Esophagus (tissue), 2 donors: ENCODE data around the gene SPO11. TPM values are rescaled to one million over a fixed set of nuclear protein-coding genes. Genes with fewer than 3 reads are reported as not detected.
"Not testable (repeated sequence)": the region's sequence is repeated elsewhere in the genome, so short reads cannot be mapped to it uniquely, and the experiment has no call there.

Source experiments
- H3K27ac ChIP-seq, 2 donors: one replicate each; pipeline ENCODE4 v1.5.1; 2013; ENCODE audit warnings: low read depth in 2 of 2, mild to moderate bottlenecking in 2 of 2, inconsistent platforms in 1 of 2, low read length in 1 of 2, moderate library complexity in 1 of 2
- H3K27me3 ChIP-seq, 2 donors: one replicate each; pipeline ENCODE4 v1.6.1; 2013; ENCODE audit warnings: low read length in 2 of 2, control low read depth in 1 of 2, mild to moderate bottlenecking in 1 of 2; ENCODE audit not compliant: insufficient read depth in 2 of 2, control insufficient read depth in 1 of 2
- H3K36me3 ChIP-seq, 2 donors: one replicate each; pipeline ENCODE4 v1.6.1; 2013; ENCODE audit warnings: low read length in 1 of 2; ENCODE audit not compliant: control insufficient read depth in 2 of 2, insufficient read depth in 2 of 2
- H3K4me1 ChIP-seq, 2 donors: one replicate each; pipeline ENCODE4 v1.6.1; 2013; ENCODE audit warnings: low read length in 1 of 2; ENCODE audit not compliant: control insufficient read depth in 2 of 2, insufficient read depth in 2 of 2
- H3K4me3 ChIP-seq, 2 donors: one replicate each; pipeline ENCODE4 v1.5.1; 2013; ENCODE audit warnings: low read length in 2 of 2, mild to moderate bottlenecking in 2 of 2, low read depth in 1 of 2, moderate library complexity in 1 of 2
- H3K9me3 ChIP-seq, 2 donors: one replicate each; pipeline ENCODE4 v1.6.1; 2013; ENCODE audit warnings: mild to moderate bottlenecking in 2 of 2, low read depth in 1 of 2, low read length in 1 of 2, moderate library complexity in 1 of 2; ENCODE audit not compliant: control insufficient read depth in 2 of 2, insufficient read depth in 1 of 2
- WGBS, 2 donors: extraction: QIAGEN DNeasy Blood & Tissue Kit; methylation state at CpG; one replicate each; pipeline ENCODE4 v1.1.7; 2013; 5-methylcytosine and 5-hydroxymethylcytosine counted together
- polyA plus RNA-seq, 2 donors: library from polyadenylated mRNA; stranded (reverse); fragments of 200-250 nt; gene quantifications; one replicate each; pipeline ENCODE4 v1.2.3, GENCODE V29; 2013
- donor health status: healthy with polysubstance abuse.
- donor health status: Bipolar disorder and iron deficiency.

SPO11 gene
- polyA plus RNA-seq, 2 donors = not detected

DNA sequence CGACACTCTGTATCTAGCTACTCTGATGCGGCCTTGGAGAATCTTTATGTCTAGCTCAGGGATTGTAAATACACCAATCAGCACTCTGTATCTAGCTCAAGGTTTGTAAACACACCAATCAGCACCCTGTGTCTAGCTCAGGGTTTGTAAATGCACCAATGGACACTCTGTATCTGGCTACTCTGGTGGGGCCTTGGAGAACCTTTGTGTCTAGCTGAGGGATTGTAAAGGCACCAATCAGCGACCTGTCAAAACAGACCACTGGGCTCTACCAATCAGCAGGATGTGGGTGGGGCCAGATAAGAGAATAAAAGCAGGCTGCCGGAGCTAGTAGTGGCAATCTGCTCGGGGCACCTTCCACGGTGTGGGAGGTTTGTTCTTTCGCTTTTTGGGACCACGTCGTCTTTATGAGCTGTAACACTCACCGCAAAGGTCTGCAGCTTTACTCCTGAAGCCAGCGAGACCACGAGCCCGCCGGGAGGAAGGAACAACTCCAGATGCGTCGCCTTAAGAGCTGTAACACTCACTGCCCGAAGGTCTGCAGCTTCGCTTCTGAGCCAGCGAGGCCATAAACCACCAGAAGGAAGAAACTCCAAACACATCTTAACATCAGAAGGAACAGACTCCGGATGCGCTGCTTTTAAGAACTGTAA, 19.4 kb downstream of the SPO11 start:
- not testable (repeated sequence) for H3K4me3 ChIP-seq, H3K36me3 ChIP-seq, H3K27ac ChIP-seq, H3K4me1 ChIP-seq, H3K27me3 ChIP-seq, H3K9me3 ChIP-seq
- WGBS, 2 donors = 90 to 91% methylated on average over 21 of the region's 21 CpGs

DNA sequence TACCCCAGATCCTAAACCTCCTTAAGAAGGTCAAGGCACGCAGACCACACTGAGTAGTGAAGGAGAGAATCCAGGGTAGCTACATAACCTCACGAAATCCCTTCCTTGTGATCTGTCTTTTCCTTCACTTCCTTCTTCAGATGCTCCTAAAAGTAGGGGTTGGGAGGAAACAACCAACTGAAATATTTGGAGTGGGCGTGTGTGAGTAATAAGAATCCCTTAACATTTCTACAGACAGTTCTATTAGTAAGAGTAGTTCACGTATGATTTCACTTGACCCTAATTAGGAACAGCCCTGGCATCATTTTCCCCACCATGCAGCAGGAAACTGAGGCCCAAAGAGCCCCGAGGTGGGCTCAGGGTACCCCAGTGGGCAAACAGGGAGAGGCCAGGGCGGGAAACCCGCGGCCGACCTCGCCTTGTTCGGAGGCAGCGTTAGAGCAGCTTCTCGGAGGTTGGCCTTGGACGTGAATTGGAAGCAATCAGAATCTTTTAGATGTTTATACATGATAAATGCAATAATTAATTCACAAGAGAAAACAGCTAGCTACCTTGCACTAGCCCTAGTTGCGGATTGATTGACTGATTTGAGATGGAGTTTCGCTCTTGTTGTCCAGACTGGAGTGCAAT, 20.6 kb downstream of the SPO11 start:
- H3K27me3 ChIP-seq = no peaks in the 10 kb centered on the region
- H3K9me3 ChIP-seq = no peaks in the 10 kb centered on the region
- no peak overlapping the region for H3K4me3 ChIP-seq
- no peak overlapping the region for H3K27ac ChIP-seq
- 78 to 82% methylated on average over 16 of the region's 16 CpGs for WGBS, 2 donors
- peaks cover 2 to 6% of the 10 kb centered on the region in 2 donors for H3K4me1 ChIP-seq
- H3K36me3 ChIP-seq = peaks cover 4 to 5% of the 10 kb centered on the region in 2 donors

DNA sequence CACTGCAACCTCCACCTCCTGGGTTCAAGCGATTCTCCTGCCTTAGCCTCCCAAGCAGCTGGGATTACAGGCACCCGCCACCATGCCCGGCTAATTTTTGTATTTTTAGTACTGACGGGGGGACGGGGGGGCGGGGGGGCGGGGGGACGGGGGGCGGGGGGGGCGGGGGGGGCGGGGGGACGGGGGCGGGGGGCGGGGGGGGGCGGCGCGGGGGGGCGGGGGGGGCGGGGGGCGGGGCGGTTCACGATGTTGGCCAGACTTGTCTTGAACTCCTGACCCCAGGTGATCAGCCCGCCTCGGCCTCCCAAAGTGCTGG, 21.1 kb downstream of the SPO11 start:
- 17 to 25% methylated on average over 6 to 12 of the region's 24 CpGs for WGBS, 2 donors
- H3K4me1 ChIP-seq, H3K27me3 ChIP-seq, H3K9me3 ChIP-seq, H3K36me3 ChIP-seq: not testable (repeated sequence)
- H3K27ac ChIP-seq = peak overlapping the region; percentile 80 to 95
- peak overlapping the region; percentile 98 for H3K4me3 ChIP-seq

DNA sequence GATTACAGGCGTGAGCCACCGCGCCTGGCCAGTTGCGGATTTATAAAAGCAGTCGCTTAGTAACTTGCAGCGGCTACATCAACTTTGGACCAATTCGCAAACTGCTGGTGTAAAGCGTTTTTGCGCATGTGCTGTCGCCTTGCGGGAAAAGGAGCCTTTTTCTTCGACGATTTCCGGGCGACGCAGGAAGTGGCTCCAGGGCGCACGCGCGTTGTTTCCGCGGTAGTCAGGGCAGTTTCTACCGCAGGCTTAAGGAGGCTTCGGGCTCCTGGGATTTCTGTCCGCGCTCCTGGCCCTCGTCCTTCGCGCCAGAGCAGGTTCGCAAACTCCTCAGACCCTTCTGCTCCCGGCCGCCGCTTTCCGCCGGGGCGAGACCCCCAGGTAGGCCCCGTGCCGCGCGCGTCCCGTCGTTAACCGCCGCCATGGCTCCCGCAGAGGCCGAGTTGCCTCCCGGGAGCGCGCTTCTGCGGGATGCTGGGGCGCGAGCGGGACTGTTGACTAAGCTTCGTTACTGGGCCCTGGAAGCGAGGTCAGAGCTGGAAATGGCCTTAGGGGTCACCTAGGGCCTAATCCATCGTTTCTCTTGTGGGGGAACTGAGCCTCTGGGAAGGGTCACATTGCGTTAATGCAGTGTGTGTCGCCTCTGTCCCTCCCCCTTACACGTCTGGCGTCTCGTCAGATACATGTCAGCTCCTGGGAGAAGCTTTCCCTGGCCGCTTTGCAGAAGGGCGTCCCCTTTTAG, 21.6 kb downstream of the SPO11 start, which contains the start of gene RAE1:
RAE1 (plus strand) TSS at position 214 of the 742 bp plus-strand sequence. CDS start 2,784 bp downstream, outside the sequence.
- H3K27me3 ChIP-seq = no peaks in the 10 kb centered on the region
- peaks cover 2 to 6% of the 10 kb centered on the region in 2 donors for H3K4me1 ChIP-seq
- WGBS, 2 donors = 0% methylated on average over 64 of the region's 64 CpGs
- no peaks in the 10 kb centered on the region for H3K9me3 ChIP-seq
- peaks cover 4 to 5% of the 10 kb centered on the region in 2 donors for H3K36me3 ChIP-seq
- H3K4me3 ChIP-seq = peak within 1 kb of the TSS; percentile 98
- H3K27ac ChIP-seq = peak within 1 kb of the TSS; percentile 80 to 95

DNA sequence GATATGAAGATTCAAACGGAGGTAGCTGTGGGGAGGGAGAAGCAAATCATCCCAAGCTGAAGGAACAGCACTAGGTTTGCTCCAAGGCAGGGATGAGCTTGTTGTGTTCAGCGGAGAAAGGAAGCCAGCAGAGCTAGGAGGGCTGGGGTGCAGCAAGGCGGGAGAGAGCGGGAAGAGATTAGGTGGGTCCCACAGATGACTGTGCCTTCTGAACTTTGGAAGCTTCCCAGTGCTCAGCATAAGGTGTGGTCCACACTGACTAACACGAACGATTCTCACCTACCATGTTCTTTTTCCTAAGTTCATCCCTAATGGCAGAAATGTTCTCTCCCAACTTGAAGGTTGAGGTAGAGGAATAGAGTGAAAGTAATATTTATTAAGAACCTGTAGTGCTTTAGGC, 22.7 kb downstream of the SPO11 start:
- peak overlapping the region in 1 of 2 donors; percentile 98 for H3K4me3 ChIP-seq
- 63% methylated on average over 6 of the region's 6 CpGs for WGBS, 2 donors

DNA sequence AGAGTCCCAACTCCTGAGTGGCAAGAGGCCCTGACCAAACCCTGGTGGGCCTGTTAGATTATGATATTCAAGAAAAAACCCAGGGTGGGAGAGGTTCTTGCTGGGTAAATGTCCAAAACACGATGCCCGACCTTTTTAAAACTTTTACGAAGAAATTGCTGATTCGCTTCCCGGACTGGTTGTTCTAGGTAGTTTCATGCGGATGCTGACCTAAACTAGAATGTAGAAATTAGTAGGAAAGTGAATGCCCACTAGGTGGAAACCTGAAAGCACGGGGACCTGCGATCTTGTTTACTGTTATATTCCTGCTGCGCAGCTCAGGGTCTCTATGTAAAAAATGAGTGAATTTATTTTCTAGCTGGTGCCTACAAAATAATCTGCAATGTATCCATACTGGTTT, 23.7 kb downstream of the SPO11 start:
- Histone ChIP-seq H3K4me3 (no peak overlapping the region), H3K9me3 (no peaks in the 10 kb centered on the region), H3K27me3 (no peaks in the 10 kb centered on the region), H3K4me1 (peaks cover 2 to 6% of the 10 kb centered on the region in 2 donors), H3K27ac (no peak overlapping the region), H3K36me3 (peaks cover 8 to 9% of the 10 kb centered on the region in 2 donors)
- WGBS, 2 donors = 89 to 93% methylated on average over 9 of the region's 9 CpGs

More for the DNA sequence above, 22.7 kb downstream of the SPO11 start:
- Histone ChIP-seq H3K27ac (peak overlapping the region in 1 of 2 donors; percentile 36), H3K9me3 (no peaks in the 10 kb centered on the region), H3K36me3 (peaks cover 8 to 9% of the 10 kb centered on the region in 2 donors), H3K4me1 (peaks cover 2 to 6% of the 10 kb centered on the region in 2 donors), H3K27me3 (no peaks in the 10 kb centered on the region)

DNA sequence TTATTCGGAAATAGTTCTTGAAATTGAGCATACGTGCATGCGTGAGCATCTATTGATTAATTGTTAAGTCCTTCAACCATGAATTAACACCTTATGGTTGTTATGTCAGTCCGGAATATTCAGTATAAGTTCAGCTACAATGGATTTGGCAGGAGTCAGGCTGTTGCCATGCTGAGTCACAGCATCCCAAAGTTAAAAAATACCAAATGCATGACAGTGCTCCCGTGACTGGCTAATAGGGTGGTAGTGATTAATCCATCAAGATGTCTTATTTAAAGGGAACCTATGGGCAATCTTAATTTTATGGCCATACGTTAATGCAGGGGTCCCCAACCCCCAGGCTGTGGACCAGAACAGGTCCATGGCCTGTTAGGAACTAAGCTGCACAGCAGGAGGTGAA, 31.9 kb downstream of the SPO11 start:
- Histone ChIP-seq H3K4me3 (no peak overlapping the region), H3K27me3 (no peaks in the 10 kb centered on the region), H3K9me3 (no peaks in the 10 kb centered on the region), H3K27ac (no peak overlapping the region), H3K36me3 (peaks cover 22 to 23% of the 10 kb centered on the region in 2 donors), H3K4me1 (no peaks in the 10 kb centered on the region)
- WGBS, 2 donors = 60 to 78% methylated on average over 6 of the region's 6 CpGs

DNA sequence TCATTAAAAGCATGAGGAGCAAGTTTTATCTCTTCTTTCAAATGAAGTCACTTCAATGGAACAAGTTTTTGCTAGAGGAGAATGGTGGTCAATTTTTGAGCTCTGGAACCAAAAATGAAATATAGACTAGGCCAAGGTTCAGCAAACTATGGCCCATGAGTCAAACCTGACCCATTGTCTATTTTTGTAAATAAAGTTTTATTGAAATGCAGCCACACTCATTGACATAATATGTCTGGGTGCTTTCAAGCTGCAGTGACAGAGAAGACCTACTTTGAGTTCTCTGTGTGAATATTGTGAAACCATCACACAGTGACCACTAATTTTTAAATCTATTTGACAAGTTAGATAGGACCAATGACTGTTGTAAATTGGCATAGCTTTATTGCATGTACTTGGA, 34.8 kb downstream of the SPO11 start:
- H3K4me3 ChIP-seq = no peak overlapping the region
- H3K9me3 ChIP-seq = no peaks in the 10 kb centered on the region
- H3K4me1 ChIP-seq = no peaks in the 10 kb centered on the region
- no peak overlapping the region for H3K27ac ChIP-seq
- H3K36me3 ChIP-seq = peaks cover 28 to 30% of the 10 kb centered on the region in 2 donors
- no peaks in the 10 kb centered on the region for H3K27me3 ChIP-seq

DNA sequence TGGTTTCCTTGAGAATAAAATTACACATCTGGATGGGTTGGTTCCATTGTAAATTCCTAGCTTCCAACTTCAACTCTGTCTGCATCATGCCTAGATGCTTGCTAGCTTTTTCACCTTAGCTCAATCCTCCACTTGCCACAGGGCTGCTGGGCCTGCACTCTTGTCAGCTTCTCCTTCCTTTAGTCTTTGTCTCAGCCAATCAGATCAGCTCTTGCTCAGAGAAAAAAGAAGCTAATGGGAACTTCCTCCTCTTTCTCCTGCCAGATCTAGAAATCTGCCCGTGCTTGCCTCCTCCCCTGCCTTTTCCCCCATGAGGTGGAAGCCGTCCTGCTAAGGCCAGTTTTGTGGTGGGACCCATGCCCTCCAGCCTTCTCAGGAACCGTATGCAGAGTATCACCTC, 40.0 kb downstream of the SPO11 start:
- Histone ChIP-seq H3K4me3 (no peak overlapping the region), H3K27ac (no peak overlapping the region), H3K4me1 (no peaks in the 10 kb centered on the region), H3K36me3 (peaks cover 18 to 53% of the 10 kb centered on the region in 2 donors), H3K27me3 (no peaks in the 10 kb centered on the region), H3K9me3 (no peaks in the 10 kb centered on the region)
- 61 to 65% methylated on average over 3 of the region's 3 CpGs for WGBS, 2 donors
